K562 (cell line): ENCODE data around the gene GIPR. TPM values are rescaled to one million over a fixed set of nuclear protein-coding genes. Genes with fewer than 3 reads are reported as not detected.

ENCODE experiments used
- ATAC-seq: fragments of 200-7000 bp; cut with Tn5 transposase; 3 replicates; pipeline ENCODE4 v1.9.1; 2020; ENCODE audit warnings: moderate library complexity
- BruUV-seq: library from RNA; stranded (reverse); fragments of 400-500 nt; replicated peaks from 2 replicates; lab custom pipeline; 2021; lab: Mats Ljungman, UMichigan
- CTCF ChIA-PET: fragments of 300-600 bp; formaldehyde crosslinking; extraction: SDS; loops from one replicate; lab custom pipeline; 2021; ENCODE audit warnings: low intra/inter-chr PET ratio; lab: Yijun Ruan, JAX
- POLR2A ChIA-PET: fragments of 300-600, 350-650 bp; sonication (Branson Sonifier 250); formaldehyde crosslinking; extraction: SDS; loops from one replicate; lab custom pipeline; 2021; ENCODE audit warnings: antibody characterized with exemption, inconsistent platforms; lab: Yijun Ruan, JAX
- DNase-seq, 4 experiments: peaks; one replicate each; pipeline versions ENCODE4 v3.0.0 to v3.0.0-alpha.2; 2011 to 2018; ENCODE audit warnings: low spot score in 3 of 4, mixed read lengths in 3 of 4; ENCODE audit errors: extremely low read depth in 1 of 4
- FAIRE-seq: peaks from 2 replicates; lab custom pipeline; 2011; peaks lifted over from hg19 to GRCh38; lab: Jason Lieb, UNC
- H2AFZ ChIP-seq: 2 replicates; pipeline ENCODE4 v1.6.0; 2011; ENCODE audit warnings: low read depth, low read length, control low read depth, inconsistent platforms
- H3K27ac ChIP-seq: fragments of 200-600 bp; 3 replicates; pipeline ENCODE4 v1.8.0; 2011; ENCODE audit warnings: low read depth, mild to moderate bottlenecking, control low read depth, inconsistent platforms, low read length, moderate library complexity, mixed read lengths; ENCODE audit errors: extremely low read depth
- H3K27me3 ChIP-seq, 2 experiments: fragments of 300-600 bp in 1 of 2; 2 replicates in 1 of 2; 3 replicates in 1 of 2; pipeline versions ENCODE4 v1.6.0 to v1.8.0; 2011; ENCODE audit warnings: inconsistent platforms in 2 of 2, low read length in 2 of 2, mild to moderate bottlenecking in 1 of 2, mixed read lengths in 1 of 2, moderate library complexity in 1 of 2; ENCODE audit not compliant: control insufficient read depth in 2 of 2, insufficient read depth in 2 of 2
- H3K36me3 ChIP-seq: fragments of 300-600 bp; 3 replicates; pipeline ENCODE4 v1.8.0; 2011; ENCODE audit warnings: mild to moderate bottlenecking, low read length, inconsistent platforms; ENCODE audit not compliant: control insufficient read depth, insufficient read depth
- H3K4me1 ChIP-seq, 2 experiments: fragments of 200-600 bp in 1 of 2; replicated peaks in 1 of 2; 2 replicates in 1 of 2; 3 replicates in 1 of 2; pipeline versions ENCODE4 v1.5.1 to v1.8.0; 2011; ENCODE audit warnings: inconsistent platforms in 2 of 2, low read length in 2 of 2, mild to moderate bottlenecking in 1 of 2, mixed read lengths in 1 of 2, moderate library complexity in 1 of 2; ENCODE audit not compliant: control insufficient read depth in 2 of 2, insufficient read depth in 2 of 2
- H3K4me2 ChIP-seq: 2 replicates; pipeline ENCODE4 v1.6.1; 2011; ENCODE audit warnings: low read length, control low read depth, inconsistent platforms, mixed read lengths; ENCODE audit not compliant: insufficient read depth
- H3K4me3 ChIP-seq: fragments of 200-600 bp; sonication (generic), shearing (Covaris generic); 2 replicates; pipeline ENCODE4 v1.5.1; 2016; ENCODE audit warnings: control low read depth, inconsistent platforms
- H3K79me2 ChIP-seq: fragments of 200-600 bp; 3 replicates; pipeline ENCODE4 v1.8.0; 2011; ENCODE audit warnings: low read length, inconsistent platforms; ENCODE audit not compliant: control insufficient read depth, insufficient read depth
- H3K9ac ChIP-seq, 2 experiments: 2 replicates each; pipeline versions ENCODE4 v1.6.0 to v1.6.1; 2011; ENCODE audit warnings: low read depth in 2 of 2, low read length in 2 of 2, control low read depth in 1 of 2, inconsistent platforms in 1 of 2, mild to moderate bottlenecking in 1 of 2, mixed read lengths in 1 of 2; ENCODE audit not compliant: insufficient read depth in 1 of 2
- H3K9me1 ChIP-seq: one replicate; pipeline ENCODE4 v1.6.0; 2011; ENCODE audit warnings: inconsistent platforms, mild to moderate bottlenecking, low read length, moderate library complexity; ENCODE audit not compliant: control insufficient read depth, insufficient read depth
- H3K9me3 ChIP-seq: replicated peaks from 2 replicates; pipeline ENCODE4 v1.5.1; 2011; ENCODE audit warnings: low read depth, low read length, inconsistent platforms; ENCODE audit not compliant: control insufficient read depth, insufficient read depth
- H4K20me1 ChIP-seq: replicated peaks from 2 replicates; pipeline ENCODE4 v1.6.1; 2011; ENCODE audit warnings: low read length, inconsistent platforms, mixed read lengths; ENCODE audit not compliant: control insufficient read depth, insufficient read depth
- CXXC5 ChIP-seq: fragments of 250-450 bp; sonication (Bioruptor Pico); IDR thresholded peaks from 2 replicates; pipeline ENCODE4 v1.8.0; 2022; ENCODE audit warnings: inconsistent platforms, mild to moderate bottlenecking, moderate library complexity
- FOSL1 ChIP-seq: fragments of 200-800 bp; sonication (Bioruptor generic); conservative IDR thresholded peaks from 2 replicates; pipeline ENCODE4 v1.6.1; 2016; ENCODE audit warnings: missing genetic modification characterization, missing compliant biosample characterization
- HNRNPUL1 ChIP-seq: fragments of 200-400 bp; formaldehyde crosslinking; IDR thresholded peaks from 2 replicates; pipeline ENCODE4 v1.6.1; 2017; ENCODE audit warnings: low read length
- MYBL2 ChIP-seq, 2 experiments: fragments of 450-650 bp in 1 of 2; sonication (generic) in 1 of 2; formaldehyde crosslinking in 1 of 2; IDR thresholded peaks; 2 replicates each; pipeline versions ENCODE4 v1.6.1 to v1.8.1; 2017 to 2022; ENCODE audit warnings: borderline replicate concordance in 1 of 2, inconsistent platforms in 1 of 2, low read depth in 1 of 2, mild to moderate bottlenecking in 1 of 2, missing genetic modification reagents in 1 of 2, moderate library complexity in 1 of 2
- MYC ChIP-seq, 2 experiments: fragments of 250-450 bp in 1 of 2; sonication (Bioruptor Pico) in 1 of 2; IDR thresholded peaks; 2 replicates each; pipeline versions ENCODE4 v1.5.1 to v1.6.1; 2012 to 2021; ENCODE audit warnings: low read depth in 2 of 2, borderline replicate concordance in 1 of 2, improper control_type of control experiment in 1 of 2, low read length in 1 of 2, mild to moderate bottlenecking in 1 of 2, moderate library complexity in 1 of 2
- SIN3B ChIP-seq: fragments of 450-650 bp; IDR thresholded peaks from 2 replicates; pipeline ENCODE4 v1.6.1; 2017; ENCODE audit warnings: low read depth, mild to moderate bottlenecking, moderate library complexity
- ZFX ChIP-seq: sonication (generic); formaldehyde crosslinking; IDR thresholded peaks from 2 replicates; pipeline ENCODE4 v1.8.0; 2022; ENCODE audit warnings: mild to moderate bottlenecking, missing genetic modification reagents, moderate library complexity
- ZNF766 ChIP-seq: fragments of 200-800 bp; sonication (Bioruptor generic); conservative IDR thresholded peaks from 2 replicates; pipeline ENCODE4 v1.6.1; 2016; ENCODE audit warnings: missing genetic modification characterization, missing compliant biosample characterization
- ZNF77 ChIP-seq: fragments of 250-450 bp; sonication (Bioruptor Pico); IDR thresholded peaks from 2 replicates; pipeline ENCODE4 v1.5.0; 2020
- WGBS: fragments of 100-300 bp; shearing (Covaris generic); methylation state at CpG from one replicate; pipeline ENCODE4 v1.1.6; 2016; ENCODE audit warnings: low coverage, mixed read lengths; ENCODE audit not compliant: insufficient coverage; ENCODE audit errors: missing lambda C conversion rate; 5-methylcytosine and 5-hydroxymethylcytosine counted together
- in situ Hi-C: fragments of 300-500 bp; cut with MboI; formaldehyde crosslinking; loops from 4 replicates; pipeline ENCODE4 v1.15.0; 2018; ENCODE audit warnings: inconsistent platforms, mixed read lengths
- intact Hi-C: fragments of 100-400 bp; cut with micrococcal nuclease; formaldehyde crosslinking; loops from 2 replicates; pipeline ENCODE4 v1.14.2; 2022
- polyA plus RNA-seq, 8 experiments: library from polyadenylated mRNA; depleted of rRNA in 4 of 8; stranded (reverse) in 5 of 8; unstranded in 3 of 8; fragments of >200 nt; fragmentation: Nextera tagmentation in 2 of 8; fragmentation: Illumina TruSeq in 1 of 8; extraction: Ambion mirVana in 2 of 8; extraction: Trizol in 1 of 8; gene quantifications; 2 replicates each; pipeline versions ENCODE4 v1.2.1 to v1.2.3, GENCODE V29; 2011 to 2014; ENCODE audit warnings: inconsistent platforms in 1 of 8, missing spikeins in 1 of 8
- total RNA-seq, 7 experiments: library from RNA; depleted of rRNA in 6 of 7; stranded (reverse); fragments of >200 nt in 6 of 7; fragmentation: Illumina TruSeq in 2 of 7; extraction: Trizol in 2 of 7; gene quantifications; 2 replicates each; pipeline versions ENCODE4 v1.2.1 to v1.2.3, GENCODE V29; 2011 to 2021; ENCODE audit warnings: low replicate concordance in 1 of 7
- TF ChIP-seq, protein P1 (sequence below): fragments of 450-650 bp; formaldehyde crosslinking; IDR thresholded peaks from 2 replicates; pipeline ENCODE4 v1.4.0; 2022; ENCODE audit warnings: missing genetic modification characterization
- TF ChIP-seq, protein P2 (sequence below), 2 experiments: fragments of 450-650 bp; conservative IDR thresholded peaks; 2 replicates each; pipeline ENCODE4 v1.6.1; 2017; ENCODE audit warnings: mild to moderate bottlenecking in 2 of 2, moderate library complexity in 2 of 2

The GIPR gene
- total and polyA plus RNA-seq, 9 of the 15 experiments (the other 6 are each of a cell fraction or from before 2014, with no cell fraction given), result 2.2 to 26.8 (median 12.7) TPM

GRCh38 chr19:45715139-45715538 lies 47.1 kb downstream of the GIPR start (continued):
- TF ChIP-seq SIN3B (no peak), ZNF77 (no peak), ZFX (CRISPR knock-in tag) (0 out of 2 replicates have a peak, but pooled peaks have one; percentile 15), MYBL2 (IDR thresholded peaks at IDR 0.05; ENCODE audit: low read depth) (no peak), MYBL2 (CRISPR knock-in tag; IDR thresholded peaks at IDR 0.05; ENCODE audit: borderline replicate concordance) (no peak)
- TF ChIP-seq, protein P1, sequence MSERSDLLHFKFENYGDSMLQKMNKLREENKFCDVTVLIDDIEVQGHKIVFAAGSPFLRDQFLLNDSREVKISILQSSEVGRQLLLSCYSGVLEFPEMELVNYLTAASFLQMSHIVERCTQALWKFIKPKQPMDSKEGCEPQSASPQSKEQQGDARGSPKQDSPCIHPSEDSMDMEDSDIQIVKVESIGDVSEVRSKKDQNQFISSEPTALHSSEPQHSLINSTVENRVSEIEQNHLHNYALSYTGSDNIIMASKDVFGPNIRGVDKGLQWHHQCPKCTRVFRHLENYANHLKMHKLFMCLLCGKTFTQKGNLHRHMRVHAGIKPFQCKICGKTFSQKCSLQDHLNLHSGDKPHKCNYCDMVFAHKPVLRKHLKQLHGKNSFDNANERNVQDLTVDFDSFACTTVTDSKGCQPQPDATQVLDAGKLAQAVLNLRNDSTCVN (CRISPR knock-in tag), result 0 out of 2 replicates have a peak, but pooled peaks have one; percentile 50
- TF ChIP-seq, all 486 proteins: peak for 4

DNA sequence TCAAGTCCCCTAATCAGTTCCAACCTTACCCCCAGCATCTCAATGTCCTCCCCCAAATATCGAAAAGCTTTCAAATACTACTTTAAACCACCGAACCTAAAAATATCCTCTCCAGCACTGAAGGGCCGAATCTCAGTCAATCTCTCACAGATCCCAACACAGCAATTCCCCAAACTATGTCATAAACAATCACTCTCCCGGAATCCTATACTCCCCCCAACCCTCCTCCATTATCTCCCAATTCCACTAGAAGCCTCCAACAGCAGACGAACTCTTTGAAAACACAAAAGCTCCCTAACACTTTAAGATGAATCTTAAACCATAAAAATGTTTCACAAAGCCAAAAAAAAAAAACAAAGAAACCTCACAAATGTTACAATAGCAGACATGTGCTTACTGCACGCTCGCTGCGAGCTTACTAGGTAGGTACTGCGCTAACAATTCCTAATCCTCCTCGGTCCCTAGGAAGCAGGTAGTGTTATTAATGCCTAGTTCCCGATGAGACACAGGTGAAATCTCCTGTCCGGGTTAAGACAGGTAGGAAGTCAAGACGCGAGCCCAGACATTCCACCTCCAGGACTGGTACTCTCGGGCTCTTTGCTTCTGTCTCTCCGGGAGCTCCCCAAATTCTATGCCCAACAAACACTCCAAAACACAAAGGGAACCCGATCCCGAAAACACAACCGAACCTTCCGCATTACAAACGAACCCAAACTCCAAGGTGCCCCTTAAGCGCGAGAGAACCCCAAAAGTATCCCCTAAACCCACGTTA lies 48.5 kb downstream of the GIPR start:
- Histone ChIP-seq H3K4me2 (peak overlapping the region; percentile 99), H3K4me1 (peaks cover 20 to 32% of the 10 kb centered on the region in 2 experiments), H4K20me1 (no peaks in the 10 kb centered on the region), H3K9me1 (no peaks in the 10 kb centered on the region), H3K36me3 (peaks cover 43% of the 10 kb centered on the region; the same call in 2 of the 3 replicates), H3K79me2 (peaks cover 69% of the 10 kb centered on the region), H3K9me3 (no peaks in the 10 kb centered on the region), H3K27me3 (no peaks in the 10 kb centered on the region), H3K27ac (peak overlapping the region; percentile 96), H3K9ac (peak overlapping the region; percentile 93 to 99), H3K4me3 (peak overlapping the region; percentile 63), H2AFZ (peak overlapping the region; percentile 73)
- intact Hi-C loops, result loop anchor here (1.0 kb wide), 1 partner anchor 54 kb away; no protein-coding TSS in a partner anchor
- BruUV-seq, result TSS peak; percentile 72
- FAIRE-seq, result no peak
- under 1% methylated on average over 24 of the region's 24 CpGs for WGBS
- peak in 3 of 4 experiments; percentile 31 to 39 (median 33) for DNase-seq
- POLR2A ChIA-PET, result interaction anchor here (0.7 to 5.9 kb wide), 18 partner anchors 8 to 201 kb away, joined by 3 to 46 read pairs (median 7); partner anchors contain the start of genes FBXO46, GIPR, MEIOSIN and QPCTL
- CTCF ChIA-PET, result interaction anchor here (0.6 to 0.7 kb wide), 2 partner anchors 24 to 191 kb away, joined by 3 to 4 read pairs; no protein-coding TSS in a partner anchor
- in situ Hi-C loops, result no loop called here
- no peak for ATAC-seq
- TF ChIP-seq MYC (IDR thresholded peaks at IDR 0.05; ENCODE audit: low read depth, low read length), result peak; percentile 64
- TF ChIP-seq MYC (CRISPR knock-in tag; IDR thresholded peaks at IDR 0.05; ENCODE audit: borderline replicate concordance, low read depth), result peak; percentile 46; the same call in 1 of the 2 replicates
- peak; percentile 67 for TF ChIP-seq ZNF766 (CRISPR knock-in tag)
- TF ChIP-seq, protein P2, sequence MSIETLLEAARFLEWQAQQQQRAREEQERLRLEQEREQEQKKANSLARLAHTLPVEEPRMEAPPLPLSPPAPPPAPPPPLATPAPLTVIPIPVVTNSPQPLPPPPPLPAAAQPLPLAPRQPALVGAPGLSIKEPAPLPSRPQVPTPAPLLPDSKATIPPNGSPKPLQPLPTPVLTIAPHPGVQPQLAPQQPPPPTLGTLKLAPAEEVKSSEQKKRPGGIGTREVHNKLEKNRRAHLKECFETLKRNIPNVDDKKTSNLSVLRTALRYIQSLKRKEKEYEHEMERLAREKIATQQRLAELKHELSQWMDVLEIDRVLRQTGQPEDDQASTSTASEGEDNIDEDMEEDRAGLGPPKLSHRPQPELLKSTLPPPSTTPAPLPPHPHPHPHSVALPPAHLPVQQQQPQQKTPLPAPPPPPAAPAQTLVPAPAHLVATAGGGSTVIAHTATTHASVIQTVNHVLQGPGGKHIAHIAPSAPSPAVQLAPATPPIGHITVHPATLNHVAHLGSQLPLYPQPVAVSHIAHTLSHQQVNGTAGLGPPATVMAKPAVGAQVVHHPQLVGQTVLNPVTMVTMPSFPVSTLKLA (conservative IDR thresholded peaks at IDR 0.05), result 0 out of 4 replicates have a peak, but pooled peaks of 1 of the 2 experiments have one; percentile 32
- TF ChIP-seq HNRNPUL1, result no peak
- TF ChIP-seq CXXC5 (CRISPR knock-in tag), result 0 out of 2 replicates have a peak, but pooled peaks have one; percentile 14
- 0 out of 2 replicates have a peak, but pooled peaks have one; percentile 24 for TF ChIP-seq FOSL1 (tag)
- TF ChIP-seq, protein P1 (CRISPR knock-in tag), result peak; percentile 27; the same call in 1 of the 2 replicates
